Sigmoid colon (tissue), 7 donors: ENCODE data around the gene GJA10. TPM values are rescaled to one million over a fixed set of nuclear protein-coding genes. Genes with fewer than 3 reads are reported as not detected.

Experiments used
- DNase-seq: peaks from one replicate; pipeline ENCODE4 v3.0.0-alpha.2; 2019
- H3K27ac ChIP-seq, 4 donors: fragments of 200-600 bp; sonication (generic); one replicate each; pipeline ENCODE4 v1.5.1; 2016 to 2019; ENCODE audit warnings: mild to moderate bottlenecking in 1 of 4
- H3K27me3 ChIP-seq, 3 donors: fragments of 200-600 bp; sonication (generic); one replicate each; pipeline ENCODE4 v1.5.1; 2019; ENCODE audit warnings: mild to moderate bottlenecking in 1 of 3
- H3K36me3 ChIP-seq, 4 donors: fragments of 200-600 bp; sonication (generic); one replicate each; pipeline ENCODE4 v1.5.1; 2016 to 2019
- H3K4me1 ChIP-seq, 4 donors: fragments of 200-600 bp; sonication (generic); one replicate each; pipeline ENCODE4 v1.5.1; 2017 to 2019
- H3K4me3 ChIP-seq, 4 donors: fragments of 200-600 bp; sonication (generic); one replicate each; pipeline ENCODE4 v1.5.1; 2017 to 2019; ENCODE audit warnings: mild to moderate bottlenecking in 2 of 4, moderate library complexity in 1 of 4
- H3K9me3 ChIP-seq, 4 donors: fragments of 200-600 bp in 3 of 4; sonication (generic) in 3 of 4; one replicate each; pipeline versions ENCODE4 v1.5.1 to v1.6.1; 2013 to 2019
- EP300 ChIP-seq, 4 donors: sonication (generic); formaldehyde crosslinking; IDR thresholded peaks; one replicate each; pipeline ENCODE4 v1.6.1; 2017; ENCODE audit warnings: antibody characterized with exemption in 4 of 4
- POLR2A ChIP-seq, 2 donors: fragments of 450-650 bp; IDR thresholded peaks; one replicate each; pipeline ENCODE4 v1.6.1; 2016; ENCODE audit warnings: antibody characterized with exemption in 2 of 2, mild to moderate bottlenecking in 2 of 2, moderate library complexity in 2 of 2
- POLR2AphosphoS5 ChIP-seq, 4 donors: sonication (generic); formaldehyde crosslinking; IDR thresholded peaks; one replicate each; pipeline ENCODE4 v1.6.1; 2017; ENCODE audit warnings: antibody characterized with exemption in 4 of 4
- WGBS, 2 donors: extraction: QIAGEN DNeasy Blood & Tissue Kit; methylation state at CpG; one replicate each; pipeline ENCODE4 v1.1.7; 2013; 5-methylcytosine and 5-hydroxymethylcytosine counted together
- intact Hi-C: fragments of 100-400 bp; cut with DNase I; formaldehyde crosslinking; loops from one replicate; pipeline ENCODE4 v1.15.1; 2023
- polyA plus RNA-seq, 3 donors: library from polyadenylated mRNA; stranded (reverse); fragments of 200-250 nt; gene quantifications; one replicate each; pipeline ENCODE4 v1.2.3, GENCODE V29; 2013
- total RNA-seq, 4 donors: library from RNA; depleted of rRNA; stranded (reverse); fragments of >200 nt; gene quantifications; one replicate each; pipeline ENCODE4 v1.1.0, GENCODE V29; 2016
- TF ChIP-seq, protein P1 (sequence below), 4 experiments: fragments of 450-650 bp in 3 of 4; fragments of 200-600 bp in 1 of 4; IDR thresholded peaks; one replicate each; pipeline ENCODE4 v1.5.1; 2016 to 2019; ENCODE audit warnings: antibody characterized with exemption in 4 of 4, mild to moderate bottlenecking in 3 of 4, moderate library complexity in 2 of 4
- donor health status: healthy with polysubstance abuse.
- donor health status: Bipolar disorder and iron deficiency.
- donor health status: healthy.

The GJA10 gene
- total and polyA plus RNA-seq, 7 donors: not detected

DNA sequence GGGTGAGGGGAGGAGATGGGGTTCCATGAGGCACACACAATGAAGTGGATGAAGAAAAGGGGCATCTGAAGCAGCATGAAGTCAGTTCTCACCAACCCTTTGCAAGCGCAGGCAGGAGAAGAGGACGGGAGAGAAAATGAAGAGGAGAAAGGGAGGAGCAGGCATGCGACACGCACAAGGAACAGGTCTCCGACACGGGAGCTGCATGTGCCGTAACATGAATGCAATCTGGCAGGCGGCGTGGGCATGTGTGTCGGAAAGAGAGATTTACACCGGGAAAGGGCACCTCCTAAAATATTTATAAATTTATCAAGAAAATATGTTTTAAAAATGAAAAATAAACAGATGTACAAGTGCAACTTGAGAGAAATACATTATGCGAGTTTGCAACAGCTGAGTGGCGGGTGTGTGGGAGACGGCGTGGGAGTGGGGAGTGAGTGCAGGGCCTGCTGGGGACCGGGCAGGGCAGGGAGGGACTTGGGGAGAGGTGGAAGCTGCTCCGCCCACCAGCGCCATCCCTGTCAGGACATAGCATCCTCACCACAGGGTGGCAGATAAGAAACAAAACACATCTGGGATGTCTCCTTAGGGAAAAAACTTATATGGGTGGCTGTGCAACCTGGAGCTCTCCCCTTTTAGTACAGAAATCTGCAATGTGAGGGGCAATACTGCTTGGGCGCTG is 40.6 kb downstream of the GJA10 start:
- H3K4me1 ChIP-seq: no peaks in the 10 kb centered on the region
- H3K4me3 ChIP-seq: no peak overlapping the region
- peaks cover 0 to 6% (median 0%) of the 10 kb centered on the region in 4 donors for H3K36me3 ChIP-seq
- WGBS, 2 donors: 95% methylated on average over 19 of the region's 19 CpGs
- no peak for TF ChIP-seq POLR2AphosphoS5 (IDR thresholded peaks at IDR 0.05)
- TF ChIP-seq POLR2A (IDR thresholded peaks at IDR 0.05): no peak
- no peak for TF ChIP-seq EP300 (IDR thresholded peaks at IDR 0.05)
- TF ChIP-seq, protein P1, sequence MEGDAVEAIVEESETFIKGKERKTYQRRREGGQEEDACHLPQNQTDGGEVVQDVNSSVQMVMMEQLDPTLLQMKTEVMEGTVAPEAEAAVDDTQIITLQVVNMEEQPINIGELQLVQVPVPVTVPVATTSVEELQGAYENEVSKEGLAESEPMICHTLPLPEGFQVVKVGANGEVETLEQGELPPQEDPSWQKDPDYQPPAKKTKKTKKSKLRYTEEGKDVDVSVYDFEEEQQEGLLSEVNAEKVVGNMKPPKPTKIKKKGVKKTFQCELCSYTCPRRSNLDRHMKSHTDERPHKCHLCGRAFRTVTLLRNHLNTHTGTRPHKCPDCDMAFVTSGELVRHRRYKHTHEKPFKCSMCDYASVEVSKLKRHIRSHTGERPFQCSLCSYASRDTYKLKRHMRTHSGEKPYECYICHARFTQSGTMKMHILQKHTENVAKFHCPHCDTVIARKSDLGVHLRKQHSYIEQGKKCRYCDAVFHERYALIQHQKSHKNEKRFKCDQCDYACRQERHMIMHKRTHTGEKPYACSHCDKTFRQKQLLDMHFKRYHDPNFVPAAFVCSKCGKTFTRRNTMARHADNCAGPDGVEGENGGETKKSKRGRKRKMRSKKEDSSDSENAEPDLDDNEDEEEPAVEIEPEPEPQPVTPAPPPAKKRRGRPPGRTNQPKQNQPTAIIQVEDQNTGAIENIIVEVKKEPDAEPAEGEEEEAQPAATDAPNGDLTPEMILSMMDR (IDR thresholded peaks at IDR 0.05): no peak
- no peak for DNase-seq
- intact Hi-C loops: no loop called here
- no peaks in the 10 kb centered on the region for H3K27me3 ChIP-seq
- H3K9me3 ChIP-seq: no peaks in the 10 kb centered on the region
- H3K27ac ChIP-seq: no peak overlapping the region

DNA sequence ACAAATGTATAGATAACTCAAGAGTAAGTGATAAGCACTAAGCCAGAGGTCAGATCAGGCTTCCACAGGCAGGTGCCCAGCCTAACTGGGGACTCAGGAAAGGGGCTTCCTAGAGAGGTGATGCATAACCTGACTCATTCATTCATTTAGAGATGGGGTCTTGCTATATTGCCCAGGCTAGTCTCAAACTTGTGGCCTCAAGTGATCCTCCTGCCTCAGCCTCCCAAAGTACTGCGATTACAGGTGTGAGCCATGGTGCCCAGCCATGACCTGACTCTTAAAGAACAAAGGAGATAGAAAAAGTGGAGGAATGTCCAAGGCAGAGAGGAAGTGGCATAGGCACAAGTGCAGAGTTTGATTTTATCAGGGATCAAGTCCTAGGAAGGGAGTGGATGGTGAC is 41.9 kb downstream of the GJA10 start:
- no peak overlapping the region for H3K4me3 ChIP-seq
- intact Hi-C loops: no loop called here
- no peak overlapping the region for H3K27ac ChIP-seq
- no peaks in the 10 kb centered on the region for H3K27me3 ChIP-seq
- TF ChIP-seq, protein P1 (IDR thresholded peaks at IDR 0.05): no peak
- TF ChIP-seq POLR2AphosphoS5 (IDR thresholded peaks at IDR 0.05): no peak
- TF ChIP-seq EP300 (IDR thresholded peaks at IDR 0.05): no peak
- no peak for TF ChIP-seq POLR2A (IDR thresholded peaks at IDR 0.05)
- H3K4me1 ChIP-seq: peaks cover 0 to 9% (median 0%) of the 10 kb centered on the region in 4 donors
- WGBS, 2 donors: 99% methylated on average over 1 of the region's 1 CpG
- peaks cover 0 to 6% (median 0%) of the 10 kb centered on the region in 4 donors for H3K36me3 ChIP-seq
- DNase-seq: no peak
- H3K9me3 ChIP-seq: no peaks in the 10 kb centered on the region

DNA sequence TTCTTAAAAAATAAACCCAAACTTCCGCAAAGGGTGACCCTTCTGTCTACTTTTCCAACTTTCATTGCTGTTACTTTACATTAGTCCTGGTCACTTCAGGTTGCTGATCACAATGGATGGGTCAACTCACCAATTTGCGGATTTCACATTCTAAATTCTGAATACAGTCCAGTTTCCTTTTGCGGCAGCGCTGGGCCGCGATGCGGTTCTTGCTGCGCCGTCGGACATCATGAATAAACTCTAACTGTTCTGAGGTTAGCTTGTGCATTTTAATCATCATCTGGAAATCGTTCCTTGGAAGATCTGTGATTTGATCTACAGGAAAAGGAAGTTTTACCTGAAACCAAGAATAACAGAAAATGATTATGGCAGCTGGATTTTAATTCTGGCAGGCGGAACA is 43.7 kb downstream of the GJA10 start:
- no peak for TF ChIP-seq POLR2AphosphoS5 (IDR thresholded peaks at IDR 0.05)
- TF ChIP-seq, protein P1 (IDR thresholded peaks at IDR 0.05): no peak
- no peak for TF ChIP-seq POLR2A (IDR thresholded peaks at IDR 0.05)
- H3K27ac ChIP-seq: no peak overlapping the region
- 76 to 92% methylated on average over 12 of the region's 12 CpGs for WGBS, 2 donors
- H3K4me1 ChIP-seq: peaks cover 0 to 9% (median 2%) of the 10 kb centered on the region in 4 donors
- no peaks in the 10 kb centered on the region for H3K36me3 ChIP-seq
- intact Hi-C loops: no loop called here
- no peak for DNase-seq
- no peak overlapping the region for H3K4me3 ChIP-seq
- no peaks in the 10 kb centered on the region for H3K9me3 ChIP-seq
- H3K27me3 ChIP-seq: no peaks in the 10 kb centered on the region

DNA sequence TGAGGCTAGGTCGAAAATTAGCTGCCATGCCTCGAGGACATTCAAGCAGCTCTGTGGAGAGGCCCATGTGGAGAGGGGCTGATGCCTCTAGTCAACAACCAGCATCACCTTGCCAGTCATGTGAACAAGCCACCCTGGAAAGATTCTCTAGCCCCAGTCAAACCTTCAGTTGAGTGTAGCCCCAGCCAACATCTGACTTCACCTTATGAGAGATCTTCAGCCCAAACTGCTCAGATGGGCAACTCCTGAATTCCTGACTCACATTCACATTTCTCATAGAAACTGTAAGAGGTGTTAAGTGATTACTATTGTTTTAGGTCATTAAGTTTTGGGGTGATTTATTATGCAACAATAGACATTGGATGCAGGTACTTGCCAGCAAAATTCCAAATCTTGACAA is 44.9 kb downstream of the GJA10 start:
- Histone ChIP-seq H3K36me3 (no peaks in the 10 kb centered on the region), H3K4me1 (peaks cover 0 to 9% (median 2%) of the 10 kb centered on the region in 4 donors), H3K4me3 (no peak overlapping the region), H3K9me3 (no peaks in the 10 kb centered on the region), H3K27ac (no peak overlapping the region), H3K27me3 (no peaks in the 10 kb centered on the region)
- 86 to 93% methylated on average over 2 of the region's 2 CpGs for WGBS, 2 donors
- intact Hi-C loops: no loop called here
- TF ChIP-seq POLR2A (IDR thresholded peaks at IDR 0.05) (no peak), POLR2AphosphoS5 (IDR thresholded peaks at IDR 0.05) (no peak), EP300 (IDR thresholded peaks at IDR 0.05) (no peak)
- TF ChIP-seq, protein P1 (IDR thresholded peaks at IDR 0.05): no peak
- DNase-seq: no peak
